GM19328 (cell line): ENCODE results near the gene C8A.

Experiments used
- ATAC-seq: cut with Tn5 transposase; IDR thresholded peaks from one replicate; pipeline ENCODE4 v1.9.1; 2021; ENCODE audit warnings: mild to moderate bottlenecking, moderate library complexity; ENCODE audit not compliant: unreplicated experiment

The C8A gene

DNA sequence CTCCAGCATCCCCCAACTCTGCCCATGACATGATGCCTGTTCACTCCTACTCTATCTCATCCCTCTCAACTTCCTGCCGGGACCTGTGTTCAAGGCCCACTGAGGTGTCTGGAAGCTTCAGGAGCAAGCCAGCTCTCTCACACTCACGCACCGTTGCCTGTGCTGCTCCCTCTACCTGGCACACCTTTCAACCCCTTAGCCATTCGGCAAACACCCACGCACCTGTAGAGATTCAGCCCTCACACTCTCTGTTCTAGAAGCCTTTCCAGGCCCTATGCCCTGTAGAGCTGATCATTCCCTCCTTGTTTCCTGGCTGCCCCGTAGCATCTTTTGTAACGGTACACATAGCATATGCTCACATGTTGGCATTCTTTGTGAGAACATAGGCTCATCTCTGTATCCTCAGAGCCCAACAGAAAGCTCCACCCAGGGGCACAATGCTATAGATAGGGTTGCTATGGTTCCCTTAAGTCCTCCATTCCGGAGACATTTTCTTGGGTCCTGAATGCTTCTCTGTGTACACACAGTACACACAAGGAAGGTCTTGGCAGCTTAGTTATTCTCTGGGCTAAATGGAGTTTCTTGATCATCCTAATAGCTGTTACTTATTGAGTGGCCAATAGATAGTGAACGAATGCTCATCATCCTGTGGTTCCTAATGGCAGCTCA lies 109.9 kb downstream of the C8A start:
- no peak for ATAC-seq

DNA sequence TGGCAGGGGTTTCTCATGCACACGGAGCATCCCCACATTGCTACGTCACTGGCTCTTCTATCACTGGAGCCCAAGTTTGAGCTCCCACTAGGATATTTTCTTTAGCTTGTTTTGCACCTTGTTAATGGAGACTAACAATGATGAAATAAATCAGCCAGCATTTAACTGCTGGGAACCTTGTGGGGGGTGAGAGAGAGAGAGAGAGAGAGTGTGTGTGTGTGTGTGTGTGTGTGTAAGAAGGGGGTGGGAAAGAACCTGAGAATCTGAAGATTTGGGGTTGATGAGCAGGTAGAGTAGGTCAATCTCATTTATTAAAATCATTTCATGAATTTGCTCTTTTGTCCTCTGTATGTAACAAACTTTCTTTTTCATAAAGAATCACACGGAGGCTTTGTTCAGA lies 110.6 kb downstream of the C8A start:
- ATAC-seq: no peak

DNA sequence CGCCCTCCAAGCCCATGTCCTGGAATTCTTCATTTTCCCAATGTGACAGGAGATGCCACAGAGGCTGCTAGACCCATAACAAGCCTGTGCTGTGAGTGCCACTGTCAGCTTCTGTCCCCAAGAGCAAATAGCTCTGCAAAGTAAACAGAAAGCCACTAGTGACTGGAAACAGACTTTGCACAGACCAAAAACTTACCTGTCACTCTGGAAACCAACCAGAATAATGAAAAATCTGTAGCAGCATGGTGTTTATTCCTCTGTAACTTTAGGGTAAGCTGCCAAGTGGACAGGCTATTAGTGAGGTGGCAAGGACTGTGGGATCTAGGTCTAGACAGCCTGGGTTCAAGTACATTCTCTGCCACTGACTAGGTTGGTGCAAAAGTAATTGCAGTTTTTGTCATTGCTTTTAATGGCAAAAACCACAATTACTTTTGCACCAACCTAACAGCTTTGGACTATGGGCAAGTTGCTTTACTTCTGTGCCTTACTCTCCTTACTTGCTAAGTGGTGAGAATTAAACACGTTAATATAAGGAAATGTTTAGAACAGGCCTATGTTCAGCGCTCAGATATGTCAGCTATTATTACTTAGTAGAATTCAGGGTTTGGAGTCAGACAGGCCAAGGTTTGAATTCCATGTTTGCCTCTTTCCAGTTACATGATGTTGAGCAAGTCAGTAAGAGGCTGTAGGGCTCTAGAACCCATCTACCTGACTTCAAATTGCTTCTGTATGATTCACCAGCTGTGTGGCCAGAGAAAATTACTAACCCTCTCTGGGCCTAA lies 111.5 kb downstream of the C8A start, which contains the start of gene C8B:
Gene C8B, minus strand, starts transcription at position 100 of the 782 bp plus-strand sequence. Its CDS starts 67 bp downstream, at position 33.
- no peak for ATAC-seq

DNA sequence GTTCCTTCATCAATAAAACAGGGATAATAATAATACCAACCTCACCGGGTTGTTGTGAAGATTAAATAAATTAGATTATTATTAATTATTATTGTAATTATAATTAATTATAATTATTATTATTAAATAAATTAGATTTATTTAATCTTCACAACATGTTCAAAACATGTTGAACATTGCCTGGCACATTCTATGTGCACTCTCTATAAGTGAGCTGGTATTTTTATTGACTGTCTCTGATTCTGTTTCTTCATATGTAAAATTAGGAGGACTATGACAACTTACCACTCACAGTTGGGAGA lies 112.1 kb downstream of the C8A start:
- no peak for ATAC-seq

DNA sequence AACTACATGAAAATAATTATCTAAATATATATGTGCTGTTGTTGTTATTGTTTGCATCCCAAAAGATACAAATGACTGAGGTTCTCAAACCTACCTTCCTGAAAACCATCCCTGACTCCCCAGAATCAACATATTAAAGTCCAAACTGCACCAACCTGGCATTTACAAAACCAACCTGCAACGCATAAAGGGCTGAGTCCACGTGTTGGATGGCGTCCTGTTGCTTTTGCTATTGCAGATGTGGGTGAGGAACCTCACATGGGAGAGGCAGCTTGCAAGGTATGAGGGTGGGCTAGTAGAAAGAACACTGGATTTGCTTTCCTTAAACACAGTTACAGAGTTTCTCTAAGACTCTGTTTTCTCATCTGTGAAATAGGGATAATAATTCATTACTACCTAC lies 112.8 kb downstream of the C8A start:
- no peak for ATAC-seq
